HFFc6 (cell line): ENCODE data around the gene HIP1. TPM values are rescaled to one million over a fixed set of nuclear protein-coding genes. Genes with fewer than 3 reads are reported as not detected.
"Not testable (repeated sequence)": the region's sequence is repeated elsewhere in the genome, so short reads cannot be mapped to it uniquely, and the experiment has no call there.

Source experiments
- DNase-seq: peaks from one replicate; pipeline ENCODE4 v3.0.0-alpha.2; 2018
- H3K27ac Mint-ChIP-seq: 2 replicates; pipeline ENCODE4 v1.8.0; 2020; ENCODE audit warnings: mild to moderate bottlenecking, mixed read lengths
- H3K27me3 Mint-ChIP-seq: 2 replicates; pipeline ENCODE4 v1.8.0; 2021; ENCODE audit warnings: mild to moderate bottlenecking, moderate library complexity, mixed read lengths; ENCODE audit not compliant: insufficient read depth
- H3K36me3 Mint-ChIP-seq: 2 replicates; pipeline ENCODE4 v1.8.0; 2021; ENCODE audit warnings: low read depth, mixed read lengths
- H3K4me1 Mint-ChIP-seq: 2 replicates; pipeline ENCODE4 v1.8.0; 2020; ENCODE audit warnings: low read depth, mixed read lengths
- H3K4me3 Mint-ChIP-seq: 2 replicates; pipeline ENCODE4 v1.8.0; 2020; ENCODE audit warnings: mild to moderate bottlenecking, moderate library complexity, mixed read lengths
- H3K9me3 Mint-ChIP-seq: 2 replicates; pipeline ENCODE4 v1.8.0; 2020; ENCODE audit warnings: mild to moderate bottlenecking, mixed read lengths
- CTCF ChIP-seq: fragments of 200-600 bp; sonication (generic); IDR thresholded peaks from 2 replicates; pipeline ENCODE4 v1.5.0; 2021; ENCODE audit warnings: antibody characterized with exemption, mild to moderate bottlenecking
- total RNA-seq, 6 experiments: library from RNA; stranded (reverse); fragmentation: NEBNext Ultra II Directional; extraction: Animal tissue kit (Norgen Biotek cat#: 25700); gene quantifications; 2 replicates in 1 of 6; 3 replicates in 5 of 6; pipeline ENCODE4 v1.2.3, GENCODE V29; 2021

The HIP1 gene
- total RNA-seq, 6 experiments from 2014 or later = 15.1 to 32.2 (median 28.7) TPM

- peak; percentile 49 for DNase-seq
- no peak for TF ChIP-seq CTCF
- peaks cover 3% of the 10 kb centered on the region; the same call in 1 of the 2 replicates for H3K27me3 Mint-ChIP-seq
- peaks cover 53% of the 10 kb centered on the region for H3K4me1 Mint-ChIP-seq
- H3K4me3 Mint-ChIP-seq = peak overlapping the region; percentile 64
- H3K36me3 Mint-ChIP-seq = peaks cover 11% of the 10 kb centered on the region
- peak overlapping the region; percentile 80 for H3K27ac Mint-ChIP-seq
- no peaks in the 10 kb centered on the region for H3K9me3 Mint-ChIP-seq
These were observed 3.9 kb downstream of the HIP1 start for GRCh38 chr7:75734586-75735458.

- DNase-seq = peak; percentile 97
- peak overlapping the region; percentile 89 for H3K27ac Mint-ChIP-seq
- TF ChIP-seq CTCF = no peak
- H3K9me3 Mint-ChIP-seq = no peaks in the 10 kb centered on the region
- peaks cover 62% of the 10 kb centered on the region for H3K4me1 Mint-ChIP-seq
- H3K36me3 Mint-ChIP-seq = peaks cover 12% of the 10 kb centered on the region
- H3K27me3 Mint-ChIP-seq = peaks cover 3% of the 10 kb centered on the region; the same call in 1 of the 2 replicates
- H3K4me3 Mint-ChIP-seq = peak overlapping the region; percentile 67
These were observed 5.7 kb downstream of the HIP1 start for GRCh38 chr7:75732764-75733630.

- no peak for TF ChIP-seq CTCF
- H3K27me3 Mint-ChIP-seq = peaks cover 3% of the 10 kb centered on the region; the same call in 1 of the 2 replicates
- peak overlapping the region; percentile 89 for H3K27ac Mint-ChIP-seq
- H3K4me3 Mint-ChIP-seq = peak overlapping the region; percentile 67
- DNase-seq = no peak
- H3K9me3 Mint-ChIP-seq = no peaks in the 10 kb centered on the region
- H3K4me1 Mint-ChIP-seq = peaks cover 61% of the 10 kb centered on the region
- H3K36me3 Mint-ChIP-seq = peaks cover 12% of the 10 kb centered on the region
These were observed 6.7 kb downstream of the HIP1 start for GRCh38 chr7:75732016-75732521.

GRCh38 chr7:75729851-75730274, 8.9 kb downstream of the HIP1 start:
- Mint-ChIP-seq H3K36me3 (peaks cover 12% of the 10 kb centered on the region), H3K27ac (peak overlapping the region; percentile 8; the same call in 1 of the 2 replicates), H3K4me3 (no peak overlapping the region), H3K4me1 (peaks cover 50% of the 10 kb centered on the region), H3K9me3 (no peaks in the 10 kb centered on the region), H3K27me3 (peaks cover 3% of the 10 kb centered on the region; the same call in 1 of the 2 replicates)
- DNase-seq = no peak
- no peak for TF ChIP-seq CTCF

GRCh38 chr7:75727881-75728593, 10.7 kb downstream of the HIP1 start:
- no peaks in the 10 kb centered on the region for H3K9me3 Mint-ChIP-seq
- DNase-seq = no peak
- peaks cover 36% of the 10 kb centered on the region for H3K4me1 Mint-ChIP-seq
- TF ChIP-seq CTCF = no peak
- peak overlapping the region; percentile 51 for H3K27ac Mint-ChIP-seq
- H3K27me3 Mint-ChIP-seq = no peaks in the 10 kb centered on the region; the same call in 1 of the 2 replicates
- H3K4me3 Mint-ChIP-seq = no peak overlapping the region; the same call in 1 of the 2 replicates
- peaks cover 12% of the 10 kb centered on the region for H3K36me3 Mint-ChIP-seq

- not testable (repeated sequence) for H3K4me3 Mint-ChIP-seq, H3K27ac Mint-ChIP-seq, H3K36me3 Mint-ChIP-seq, DNase-seq, H3K9me3 Mint-ChIP-seq, H3K27me3 Mint-ChIP-seq
- peaks cover 29% of the 10 kb centered on the region for H3K4me1 Mint-ChIP-seq
These were observed 11.4 kb downstream of the HIP1 start for GRCh38 chr7:75727351-75727750.
